Osteoblast (primary cell): ENCODE results near the gene SGF29. TPM values are rescaled to one million over a fixed set of nuclear protein-coding genes. Genes with fewer than 3 reads are reported as not detected.

Experiments used
- DNase-seq: peaks from one replicate; pipeline ENCODE4 v3.0.0; 2011; ENCODE audit warnings: low spot score, mixed read lengths; ENCODE audit not compliant: insufficient read length; ENCODE audit errors: missing footprints
- H2AFZ ChIP-seq: 2 replicates; pipeline ENCODE4 v1.6.0; 2011; ENCODE audit warnings: mild to moderate bottlenecking, low read length
- H3K27ac ChIP-seq: 2 replicates; pipeline ENCODE4 v1.5.1; 2011; ENCODE audit warnings: mild to moderate bottlenecking, low read depth, low read length, moderate library complexity
- H3K27me3 ChIP-seq: 2 replicates; pipeline ENCODE4 v1.6.0; 2012; ENCODE audit warnings: mild to moderate bottlenecking, control low read depth, inconsistent platforms, low read length, moderate library complexity; ENCODE audit not compliant: insufficient read depth
- H3K36me3 ChIP-seq: 2 replicates; pipeline ENCODE4 v1.5.1; 2011; ENCODE audit warnings: mild to moderate bottlenecking, low read length, control low read depth, moderate library complexity; ENCODE audit not compliant: insufficient read depth
- H3K4me1 ChIP-seq: 2 replicates; pipeline ENCODE4 v1.5.1; 2011; ENCODE audit warnings: mild to moderate bottlenecking, low read length, control low read depth, moderate library complexity; ENCODE audit not compliant: insufficient read depth
- H3K4me2 ChIP-seq: 2 replicates; pipeline ENCODE4 v1.6.0; 2011; ENCODE audit warnings: mild to moderate bottlenecking, low read length; ENCODE audit not compliant: insufficient read depth
- H3K4me3 ChIP-seq: fragments of 200-600 bp; sonication (generic); 3 replicates; pipeline ENCODE4 v1.5.1; 2012; ENCODE audit warnings: mild to moderate bottlenecking, low read length, inconsistent platforms; ENCODE audit not compliant: insufficient read depth
- H3K79me2 ChIP-seq: 2 replicates; pipeline ENCODE4 v1.6.0; 2012; ENCODE audit warnings: mild to moderate bottlenecking, low read length, control low read depth, inconsistent platforms; ENCODE audit not compliant: insufficient read depth
- H3K9me3 ChIP-seq: 2 replicates; pipeline ENCODE4 v1.5.1; 2011; ENCODE audit warnings: low read depth, low read length, control low read depth
- H4K20me1 ChIP-seq: 2 replicates; pipeline ENCODE4 v1.6.0; 2012; ENCODE audit warnings: mild to moderate bottlenecking, low read length, control low read depth; ENCODE audit not compliant: insufficient read depth
- CTCF ChIP-seq: IDR thresholded peaks from 2 replicates; pipeline ENCODE4 v1.5.1; 2011; ENCODE audit warnings: mild to moderate bottlenecking, low read depth, low read length, moderate library complexity; ENCODE audit errors: extremely low read depth
- total RNA-seq: library from RNA; depleted of rRNA; stranded (reverse); fragments of >200 nt; gene quantifications from 2 replicates; pipeline ENCODE4 v1.2.3, GENCODE V29; 2012

The SGF29 gene
- total RNA-seq, 1 donor: 13.4 TPM

GRCh38 chr16:28555561-28555960, 1.8 kb downstream of the SGF29 start:
- DNase-seq: no peak
- no peak for TF ChIP-seq CTCF

GRCh38 chr16:28556914-28557320, 3.2 kb downstream of the SGF29 start:
- H3K27me3 ChIP-seq: no peaks in the 10 kb centered on the region
- H3K4me3 ChIP-seq: no peak overlapping the region
- no peak for DNase-seq

More at GRCh38 chr16:28555561-28555960, 1.8 kb downstream of the SGF29 start:
- Histone ChIP-seq H3K9me3 (no peaks in the 10 kb centered on the region), H3K4me2 (no peak overlapping the region), H3K4me1 (peaks cover 6% of the 10 kb centered on the region), H4K20me1 (no peaks in the 10 kb centered on the region), H3K4me3 (no peak overlapping the region), H3K79me2 (peaks cover 6% of the 10 kb centered on the region), H2AFZ (no peak overlapping the region), H3K27me3 (no peaks in the 10 kb centered on the region), H3K36me3 (peaks cover 8% of the 10 kb centered on the region), H3K27ac (no peak overlapping the region)

GRCh38 chr16:28558456-28558855, 4.7 kb downstream of the SGF29 start:
- TF ChIP-seq CTCF: no peak

More at GRCh38 chr16:28556914-28557320, 3.2 kb downstream of the SGF29 start:
- peaks cover 6% of the 10 kb centered on the region for H3K4me1 ChIP-seq
- H3K36me3 ChIP-seq: peaks cover 8% of the 10 kb centered on the region
- H4K20me1 ChIP-seq: no peaks in the 10 kb centered on the region
- no peak overlapping the region for H3K27ac ChIP-seq
- H3K4me2 ChIP-seq: no peak overlapping the region
- H2AFZ ChIP-seq: no peak overlapping the region
- H3K9me3 ChIP-seq: no peaks in the 10 kb centered on the region
- H3K79me2 ChIP-seq: peaks cover 6% of the 10 kb centered on the region
- no peak for TF ChIP-seq CTCF

GRCh38 chr16:28561557-28562187, 8.0 kb downstream of the SGF29 start:
- Histone ChIP-seq H3K4me1 (no peaks in the 10 kb centered on the region), H2AFZ (no peak overlapping the region), H3K4me3 (no peak overlapping the region), H3K36me3 (peaks cover 8% of the 10 kb centered on the region), H3K27ac (no peak overlapping the region), H3K27me3 (no peaks in the 10 kb centered on the region), H3K4me2 (no peak overlapping the region), H3K79me2 (peaks cover 2% of the 10 kb centered on the region), H3K9me3 (no peaks in the 10 kb centered on the region), H4K20me1 (no peaks in the 10 kb centered on the region)
- TF ChIP-seq CTCF: no peak
- no peak for DNase-seq

More at GRCh38 chr16:28558456-28558855, 4.7 kb downstream of the SGF29 start:
- no peak for DNase-seq
- H3K4me1 ChIP-seq: peaks cover 6% of the 10 kb centered on the region
- H3K36me3 ChIP-seq: peaks cover 8% of the 10 kb centered on the region
- no peak overlapping the region for H3K27ac ChIP-seq
- H4K20me1 ChIP-seq: no peaks in the 10 kb centered on the region
- H3K79me2 ChIP-seq: peaks cover 8% of the 10 kb centered on the region
- H2AFZ ChIP-seq: no peak overlapping the region
- H3K27me3 ChIP-seq: no peaks in the 10 kb centered on the region
- H3K9me3 ChIP-seq: no peaks in the 10 kb centered on the region
- no peak overlapping the region for H3K4me3 ChIP-seq
- H3K4me2 ChIP-seq: no peak overlapping the region
